Measurements from ENCODE around the gene EVC.
"Not testable (repeated sequence)": the region's sequence is repeated elsewhere in the genome, so short reads cannot be mapped to it uniquely, and the experiment has no call there.

Gene EVC

GRCh38 chr4:5843573-5844530, 132.9 kb downstream of the EVC start:
- peaks cover 42% of the 10 kb centered on the region for H3K36me3 ChIP-seq (ENCODE audit: control insufficient read depth, low read depth, low read length)
- no peak overlapping the region for H3K4me3 ChIP-seq (ENCODE audit: low read length)
- H3K27me3 ChIP-seq (ENCODE audit: control insufficient read depth, insufficient read depth, low read length): no peaks in the 10 kb centered on the region
- H3K9ac ChIP-seq (ENCODE audit: low read length): no peak overlapping the region
- H3K9me3 ChIP-seq (ENCODE audit: control insufficient read depth, low read depth, low read length): no peaks in the 10 kb centered on the region
- H3K4me1 ChIP-seq (ENCODE audit: control insufficient read depth, low read depth, low read length): no peaks in the 10 kb centered on the region
- no peak overlapping the region for H3K27ac ChIP-seq (ENCODE audit: low read length)

GRCh38 chr4:5845035-5845905, 134.3 kb downstream of the EVC start:
- Histone ChIP-seq H3K9ac (ENCODE audit: low read length) (no peak overlapping the region), H3K9me3 (ENCODE audit: control insufficient read depth, low read depth, low read length) (no peaks in the 10 kb centered on the region), H3K27ac (ENCODE audit: low read length) (no peak overlapping the region), H3K27me3 (ENCODE audit: control insufficient read depth, insufficient read depth, low read length) (no peaks in the 10 kb centered on the region), H3K4me1 (ENCODE audit: control insufficient read depth, low read depth, low read length) (no peaks in the 10 kb centered on the region), H3K4me3 (ENCODE audit: low read length) (no peak overlapping the region), H3K36me3 (ENCODE audit: control insufficient read depth, low read depth, low read length) (peaks cover 56% of the 10 kb centered on the region)

GRCh38 chr4:5851637-5852301, 140.8 kb downstream of the EVC start:
- Histone ChIP-seq H3K9ac (ENCODE audit: low read length) (no peak overlapping the region), H3K9me3 (ENCODE audit: control insufficient read depth, low read depth, low read length) (no peaks in the 10 kb centered on the region), H3K27me3 (ENCODE audit: control insufficient read depth, insufficient read depth, low read length) (no peaks in the 10 kb centered on the region), H3K27ac (ENCODE audit: low read length) (no peak overlapping the region), H3K4me3 (ENCODE audit: low read length) (no peak overlapping the region), H3K4me1 (ENCODE audit: control insufficient read depth, low read depth, low read length) (no peaks in the 10 kb centered on the region), H3K36me3 (ENCODE audit: control insufficient read depth, low read depth, low read length) (peaks cover 66% of the 10 kb centered on the region)

GRCh38 chr4:5852523-5853202, 141.7 kb downstream of the EVC start:
- Histone ChIP-seq H3K9ac (ENCODE audit: low read length) (no peak overlapping the region), H3K27ac (ENCODE audit: low read length) (no peak overlapping the region), H3K9me3 (ENCODE audit: control insufficient read depth, low read depth, low read length) (no peaks in the 10 kb centered on the region), H3K36me3 (ENCODE audit: control insufficient read depth, low read depth, low read length) (peaks cover 57% of the 10 kb centered on the region), H3K4me3 (ENCODE audit: low read length) (no peak overlapping the region), H3K27me3 (ENCODE audit: control insufficient read depth, insufficient read depth, low read length) (no peaks in the 10 kb centered on the region), H3K4me1 (ENCODE audit: control insufficient read depth, low read depth, low read length) (no peaks in the 10 kb centered on the region)

GRCh38 chr4:5854929-5855328, 143.9 kb downstream of the EVC start:
- no peak overlapping the region for H3K27ac ChIP-seq (ENCODE audit: low read length)
- no peak overlapping the region for H3K4me3 ChIP-seq (ENCODE audit: low read length)
- no peaks in the 10 kb centered on the region for H3K9me3 ChIP-seq (ENCODE audit: control insufficient read depth, low read depth, low read length)
- H3K4me1 ChIP-seq (ENCODE audit: control insufficient read depth, low read depth, low read length): no peaks in the 10 kb centered on the region
- H3K36me3 ChIP-seq (ENCODE audit: control insufficient read depth, low read depth, low read length): peaks cover 36% of the 10 kb centered on the region
- no peak overlapping the region for H3K9ac ChIP-seq (ENCODE audit: low read length)
- H3K27me3 ChIP-seq (ENCODE audit: control insufficient read depth, insufficient read depth, low read length): no peaks in the 10 kb centered on the region

- not testable (repeated sequence) for H3K4me3 ChIP-seq (ENCODE audit: low read length); H3K9me3 ChIP-seq (ENCODE audit: control insufficient read depth, low read depth, low read length); H3K27me3 ChIP-seq (ENCODE audit: control insufficient read depth, insufficient read depth, low read length); H3K27ac ChIP-seq (ENCODE audit: low read length); H3K4me1 ChIP-seq (ENCODE audit: control insufficient read depth, low read depth, low read length); H3K9ac ChIP-seq (ENCODE audit: low read length)
- H3K36me3 ChIP-seq (ENCODE audit: control insufficient read depth, low read depth, low read length): peaks cover 32% of the 10 kb centered on the region
These were observed 145.4 kb downstream of the EVC start for GRCh38 chr4:5856362-5856761.

- no peak overlapping the region for H3K9ac ChIP-seq (ENCODE audit: low read length)
- H3K27me3 ChIP-seq (ENCODE audit: control insufficient read depth, insufficient read depth, low read length): no peaks in the 10 kb centered on the region
- no peak overlapping the region for H3K27ac ChIP-seq (ENCODE audit: low read length)
- peaks cover 29% of the 10 kb centered on the region for H3K36me3 ChIP-seq (ENCODE audit: control insufficient read depth, low read depth, low read length)
- H3K4me3 ChIP-seq (ENCODE audit: low read length): no peak overlapping the region
- no peaks in the 10 kb centered on the region for H3K9me3 ChIP-seq (ENCODE audit: control insufficient read depth, low read depth, low read length)
- no peaks in the 10 kb centered on the region for H3K4me1 ChIP-seq (ENCODE audit: control insufficient read depth, low read depth, low read length)
These were observed 146.2 kb downstream of the EVC start for GRCh38 chr4:5857199-5857598.

GRCh38 chr4:5858020-5858769, 147.2 kb downstream of the EVC start:
- Histone ChIP-seq H3K4me3 (ENCODE audit: low read length) (no peak overlapping the region), H3K27ac (ENCODE audit: low read length) (no peak overlapping the region), H3K4me1 (ENCODE audit: control insufficient read depth, low read depth, low read length) (peaks cover under 1% of the 10 kb centered on the region), H3K9me3 (ENCODE audit: control insufficient read depth, low read depth, low read length) (no peaks in the 10 kb centered on the region), H3K36me3 (ENCODE audit: control insufficient read depth, low read depth, low read length) (peaks cover 26% of the 10 kb centered on the region), H3K27me3 (ENCODE audit: control insufficient read depth, insufficient read depth, low read length) (no peaks in the 10 kb centered on the region), H3K9ac (ENCODE audit: low read length) (no peak overlapping the region)

- no peaks in the 10 kb centered on the region for H3K27me3 ChIP-seq (ENCODE audit: control insufficient read depth, insufficient read depth, low read length)
- H3K4me1 ChIP-seq (ENCODE audit: control insufficient read depth, low read depth, low read length): peaks cover 6% of the 10 kb centered on the region
- no peak overlapping the region for H3K27ac ChIP-seq (ENCODE audit: low read length)
- H3K9ac ChIP-seq (ENCODE audit: low read length): no peak overlapping the region
- H3K9me3 ChIP-seq (ENCODE audit: control insufficient read depth, low read depth, low read length): no peaks in the 10 kb centered on the region
- H3K36me3 ChIP-seq (ENCODE audit: control insufficient read depth, low read depth, low read length): peaks cover 12% of the 10 kb centered on the region
- no peak overlapping the region for H3K4me3 ChIP-seq (ENCODE audit: low read length)
These were observed 152.6 kb downstream of the EVC start for GRCh38 chr4:5863461-5864113.

Measured in iPS-18a (cell line).